ENCODE measurements around the gene DCTN2. TPM values are rescaled to one million over a fixed set of nuclear protein-coding genes. Genes with fewer than 3 reads are reported as not detected.
A peak's percentile ranks its signal among the peaks of the same experiment; 100 is the strongest.

The DCTN2 gene
- total RNA-seq, 1 donor from 2014 or later: 83.5 TPM

GRCh38 chr12:57584050-57584449, 37.1 kb upstream of the DCTN2 start:
- Mint-ChIP-seq H3K4me1 (ENCODE audit: low read depth) (peaks cover 7% of the 10 kb centered on the region), H3K27ac (no peak overlapping the region), H3K9me3 (no peaks in the 10 kb centered on the region), H3K36me3 (ENCODE audit: low read depth) (no peaks in the 10 kb centered on the region), H3K27me3 (ENCODE audit: insufficient read depth) (peaks cover 3% of the 10 kb centered on the region), H3K4me3 (no peak overlapping the region)
- intact Hi-C loops (cut with micrococcal nuclease): no loop called here
- DNase-seq (ENCODE audit: low spot score): no peak

- DNase-seq (ENCODE audit: low spot score): peak; percentile 61
- Mint-ChIP-seq H3K9me3 (no peaks in the 10 kb centered on the region), H3K27ac (no peak overlapping the region), H3K4me3 (no peak overlapping the region), H3K36me3 (ENCODE audit: low read depth) (peaks cover 1% of the 10 kb centered on the region), H3K4me1 (ENCODE audit: low read depth) (peaks cover 7% of the 10 kb centered on the region), H3K27me3 (ENCODE audit: insufficient read depth) (peaks cover 3% of the 10 kb centered on the region)
- intact Hi-C loops (cut with micrococcal nuclease): loop anchor here (1.0 kb wide), 6 partner anchors 8 to 322 kb away; partner anchors contain the start of genes B4GALNT1 and PIP4K2C
Measured at GRCh38 chr12:57583008-57583831, 36.2 kb upstream of the DCTN2 start.

GRCh38 chr12:57582440-57582839, 35.4 kb upstream of the DCTN2 start:
- Mint-ChIP-seq H3K36me3 (ENCODE audit: low read depth) (peaks cover 1% of the 10 kb centered on the region), H3K9me3 (no peaks in the 10 kb centered on the region), H3K4me1 (ENCODE audit: low read depth) (peaks cover 7% of the 10 kb centered on the region), H3K27ac (no peak overlapping the region), H3K4me3 (no peak overlapping the region), H3K27me3 (ENCODE audit: insufficient read depth) (peaks cover 5% of the 10 kb centered on the region)
- intact Hi-C loops (cut with micrococcal nuclease): no loop called here
- no peak for DNase-seq (ENCODE audit: low spot score)

DNA sequence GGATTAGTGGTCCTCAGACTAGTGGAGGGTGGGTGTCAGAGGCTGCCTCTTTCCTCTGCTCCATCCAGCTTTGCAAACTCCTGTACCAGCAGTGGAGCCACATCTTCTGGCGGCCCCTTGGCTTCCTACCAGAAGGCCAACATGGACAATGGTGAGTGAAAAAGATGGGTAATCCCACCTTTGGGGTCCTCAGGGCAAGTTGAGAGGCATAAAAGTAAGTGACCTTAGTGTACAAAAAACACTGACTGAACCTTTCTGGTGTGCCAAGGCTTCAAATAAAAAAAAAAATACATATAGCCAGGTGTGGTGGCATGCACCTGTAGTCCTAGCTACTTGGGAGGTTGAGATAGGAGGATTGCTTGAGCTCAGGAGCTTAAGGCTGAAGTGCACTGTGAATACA, 34.8 kb upstream of the DCTN2 start:
- no peak overlapping the region for H3K27ac Mint-ChIP-seq
- peaks cover 1% of the 10 kb centered on the region for H3K36me3 Mint-ChIP-seq (ENCODE audit: low read depth)
- peaks cover 5% of the 10 kb centered on the region for H3K27me3 Mint-ChIP-seq (ENCODE audit: insufficient read depth)
- peaks cover 7% of the 10 kb centered on the region for H3K4me1 Mint-ChIP-seq (ENCODE audit: low read depth)
- intact Hi-C loops (cut with micrococcal nuclease): no loop called here
- no peak for DNase-seq (ENCODE audit: low spot score)
- H3K4me3 Mint-ChIP-seq: no peak overlapping the region
- H3K9me3 Mint-ChIP-seq: no peaks in the 10 kb centered on the region

GRCh38 chr12:57580466-57580795, 33.4 kb upstream of the DCTN2 start:
- DNase-seq (ENCODE audit: low spot score): no peak
- intact Hi-C loops (cut with micrococcal nuclease): no loop called here
- Mint-ChIP-seq H3K4me3 (no peak overlapping the region), H3K27ac (no peak overlapping the region), H3K27me3 (ENCODE audit: insufficient read depth) (peaks cover 5% of the 10 kb centered on the region), H3K36me3 (ENCODE audit: low read depth) (peaks cover 3% of the 10 kb centered on the region), H3K4me1 (ENCODE audit: low read depth) (peaks cover 7% of the 10 kb centered on the region), H3K9me3 (no peaks in the 10 kb centered on the region)

DNA sequence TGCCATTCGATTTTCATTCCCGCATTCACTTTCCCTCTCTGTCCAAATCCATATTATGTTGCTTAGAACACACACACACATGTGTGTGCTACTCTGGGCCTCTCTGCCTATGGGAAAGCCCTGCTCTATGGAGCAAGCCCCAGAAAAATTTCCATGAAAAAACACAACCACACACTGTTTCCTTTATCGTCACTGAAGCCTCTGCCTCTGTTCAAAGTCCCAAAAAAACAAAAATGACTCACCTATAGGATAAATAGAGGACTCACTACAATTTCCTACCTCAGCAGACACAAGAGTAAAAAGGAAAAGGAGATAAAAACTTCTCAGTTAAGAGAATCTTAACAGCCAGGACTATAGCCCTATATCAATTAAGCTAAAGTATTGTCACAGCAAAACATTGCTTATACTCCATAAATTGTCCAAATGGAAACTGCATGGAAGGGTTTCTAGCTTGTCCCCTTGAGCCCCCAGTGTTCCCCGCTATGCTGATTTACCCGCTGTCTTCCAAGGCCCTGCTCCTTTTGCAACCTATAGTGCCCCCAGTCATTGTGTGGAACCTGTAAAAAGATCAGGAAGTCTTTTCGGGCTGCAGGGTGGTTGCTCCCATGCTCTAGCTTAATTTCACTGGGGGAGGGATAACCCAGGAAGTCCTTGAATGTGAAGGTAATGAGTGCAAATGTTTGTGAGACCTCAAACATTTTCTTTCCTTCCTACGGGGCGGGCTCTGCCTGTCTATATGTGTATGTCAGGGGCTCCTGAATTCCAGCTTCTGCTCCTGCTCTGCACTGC, 32.9 kb upstream of the DCTN2 start:
- DNase-seq (ENCODE audit: low spot score): no peak
- intact Hi-C loops (cut with micrococcal nuclease): no loop called here
- Mint-ChIP-seq H3K9me3 (no peaks in the 10 kb centered on the region), H3K4me3 (no peak overlapping the region), H3K27ac (no peak overlapping the region), H3K4me1 (ENCODE audit: low read depth) (peaks cover 7% of the 10 kb centered on the region), H3K36me3 (ENCODE audit: low read depth) (peaks cover 3% of the 10 kb centered on the region), H3K27me3 (ENCODE audit: insufficient read depth) (peaks cover 5% of the 10 kb centered on the region)

DNA sequence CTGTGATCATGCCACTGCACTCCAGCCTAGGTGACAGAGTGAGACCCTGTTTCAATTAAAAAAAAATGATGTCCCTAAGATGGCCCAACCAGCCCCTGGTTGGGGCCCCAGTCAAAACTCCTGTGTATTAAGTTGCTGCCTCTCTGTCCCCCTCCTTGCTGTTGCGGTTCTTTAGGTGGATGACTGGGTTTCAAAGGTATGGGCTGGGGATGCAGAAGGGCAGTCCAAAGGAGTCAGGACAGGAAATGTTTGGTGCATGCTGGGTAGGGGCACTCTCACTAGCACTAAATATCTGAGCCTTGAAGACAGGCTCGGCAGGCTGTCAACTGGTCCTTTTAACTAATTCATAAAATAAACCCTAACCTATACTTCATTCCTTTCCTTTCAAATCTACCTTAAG, 32.0 kb upstream of the DCTN2 start:
- Mint-ChIP-seq H3K36me3 (ENCODE audit: low read depth) (peaks cover 3% of the 10 kb centered on the region), H3K9me3 (no peaks in the 10 kb centered on the region), H3K27ac (no peak overlapping the region), H3K4me1 (ENCODE audit: low read depth) (peaks cover 7% of the 10 kb centered on the region), H3K27me3 (ENCODE audit: insufficient read depth) (peaks cover 5% of the 10 kb centered on the region), H3K4me3 (no peak overlapping the region)
- DNase-seq (ENCODE audit: low spot score): no peak
- intact Hi-C loops (cut with micrococcal nuclease): no loop called here

- H3K27me3 Mint-ChIP-seq (ENCODE audit: insufficient read depth): peaks cover 2% of the 10 kb centered on the region
- H3K9me3 Mint-ChIP-seq: no peaks in the 10 kb centered on the region
- no peak for DNase-seq (ENCODE audit: low spot score)
- intact Hi-C loops (cut with micrococcal nuclease): no loop called here
- no peak overlapping the region for H3K27ac Mint-ChIP-seq
- peaks cover 3% of the 10 kb centered on the region for H3K36me3 Mint-ChIP-seq (ENCODE audit: low read depth)
- no peak overlapping the region for H3K4me3 Mint-ChIP-seq
- peaks cover 2% of the 10 kb centered on the region for H3K4me1 Mint-ChIP-seq (ENCODE audit: low read depth)
Measured at GRCh38 chr12:57577981-57578758, 31.2 kb upstream of the DCTN2 start.

- Mint-ChIP-seq H3K27me3 (ENCODE audit: insufficient read depth) (peaks cover 2% of the 10 kb centered on the region), H3K27ac (no peak overlapping the region), H3K4me3 (no peak overlapping the region), H3K4me1 (ENCODE audit: low read depth) (no peaks in the 10 kb centered on the region), H3K9me3 (no peaks in the 10 kb centered on the region), H3K36me3 (ENCODE audit: low read depth) (peaks cover 3% of the 10 kb centered on the region)
- intact Hi-C loops (cut with micrococcal nuclease): no loop called here
- no peak for DNase-seq (ENCODE audit: low spot score)
Measured at GRCh38 chr12:57576613-57577160, 29.7 kb upstream of the DCTN2 start.

DNA sequence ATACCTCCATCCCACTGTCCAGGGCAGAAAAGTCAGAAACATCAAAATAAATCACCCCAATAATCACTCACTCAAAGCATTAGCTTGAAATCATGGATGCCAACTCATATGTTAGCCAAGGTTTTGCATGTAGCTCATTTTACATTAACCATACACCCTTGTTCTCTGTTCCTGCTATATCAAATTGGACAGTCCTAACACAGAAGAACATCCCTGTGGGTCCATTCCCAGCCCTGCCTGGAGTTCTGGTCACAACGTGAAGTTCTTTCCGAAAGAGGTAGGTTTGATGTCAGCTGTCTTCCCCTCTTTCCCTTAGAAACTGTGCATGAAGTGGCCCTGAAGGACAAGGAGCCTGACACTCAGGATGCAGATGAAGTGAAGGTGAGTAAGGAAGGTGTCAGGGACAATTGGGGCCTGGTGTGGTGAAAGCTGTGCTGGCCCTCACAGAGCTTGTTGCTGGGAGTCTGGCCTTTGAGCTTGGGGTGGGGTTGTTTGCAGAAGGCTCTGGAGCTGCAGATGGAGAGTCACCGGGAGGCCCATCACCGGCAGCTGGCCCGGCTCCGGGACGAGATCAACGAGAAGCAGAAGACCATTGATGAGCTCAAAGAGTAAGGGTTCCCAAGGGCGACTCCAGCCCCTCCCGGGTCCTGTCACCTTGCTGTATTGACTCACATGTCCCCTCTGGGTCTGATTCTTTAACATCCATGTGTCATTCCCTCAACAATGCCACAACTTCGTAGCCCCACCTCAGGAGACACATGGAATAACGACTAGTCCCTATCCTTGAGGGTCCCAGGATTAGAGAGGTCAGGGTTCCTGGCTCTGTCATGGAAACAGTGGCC, 29.0 kb upstream of the DCTN2 start:
- peaks cover 2% of the 10 kb centered on the region for H3K27me3 Mint-ChIP-seq (ENCODE audit: insufficient read depth)
- peaks cover 3% of the 10 kb centered on the region for H3K36me3 Mint-ChIP-seq (ENCODE audit: low read depth)
- H3K27ac Mint-ChIP-seq: no peak overlapping the region
- DNase-seq (ENCODE audit: low spot score): no peak
- intact Hi-C loops (cut with micrococcal nuclease): no loop called here
- no peaks in the 10 kb centered on the region for H3K9me3 Mint-ChIP-seq
- H3K4me3 Mint-ChIP-seq: no peak overlapping the region
- H3K4me1 Mint-ChIP-seq (ENCODE audit: low read depth): no peaks in the 10 kb centered on the region

GRCh38 chr12:57574795-57575194, 27.8 kb upstream of the DCTN2 start:
- no peaks in the 10 kb centered on the region for H3K9me3 Mint-ChIP-seq

More at GRCh38 chr12:57574795-57575194, 27.8 kb upstream of the DCTN2 start:
- DNase-seq (ENCODE audit: low spot score): no peak
- H3K4me1 Mint-ChIP-seq (ENCODE audit: low read depth): no peaks in the 10 kb centered on the region
- H3K4me3 Mint-ChIP-seq: no peak overlapping the region
- peaks cover 3% of the 10 kb centered on the region for H3K36me3 Mint-ChIP-seq (ENCODE audit: low read depth)
- intact Hi-C loops (cut with micrococcal nuclease): no loop called here
- H3K27ac Mint-ChIP-seq: no peak overlapping the region
- peaks cover 2% of the 10 kb centered on the region for H3K27me3 Mint-ChIP-seq (ENCODE audit: insufficient read depth)
